GM10847 (cell line): Measurements from ENCODE around the gene GINS2.

ENCODE experiments used
- POLR2A ChIP-seq: IDR thresholded peaks from 2 replicates; pipeline ENCODE4 v1.6.1; 2011; ENCODE audit not compliant: insufficient read length; ENCODE audit errors: extremely low read depth

Gene GINS2

DNA sequence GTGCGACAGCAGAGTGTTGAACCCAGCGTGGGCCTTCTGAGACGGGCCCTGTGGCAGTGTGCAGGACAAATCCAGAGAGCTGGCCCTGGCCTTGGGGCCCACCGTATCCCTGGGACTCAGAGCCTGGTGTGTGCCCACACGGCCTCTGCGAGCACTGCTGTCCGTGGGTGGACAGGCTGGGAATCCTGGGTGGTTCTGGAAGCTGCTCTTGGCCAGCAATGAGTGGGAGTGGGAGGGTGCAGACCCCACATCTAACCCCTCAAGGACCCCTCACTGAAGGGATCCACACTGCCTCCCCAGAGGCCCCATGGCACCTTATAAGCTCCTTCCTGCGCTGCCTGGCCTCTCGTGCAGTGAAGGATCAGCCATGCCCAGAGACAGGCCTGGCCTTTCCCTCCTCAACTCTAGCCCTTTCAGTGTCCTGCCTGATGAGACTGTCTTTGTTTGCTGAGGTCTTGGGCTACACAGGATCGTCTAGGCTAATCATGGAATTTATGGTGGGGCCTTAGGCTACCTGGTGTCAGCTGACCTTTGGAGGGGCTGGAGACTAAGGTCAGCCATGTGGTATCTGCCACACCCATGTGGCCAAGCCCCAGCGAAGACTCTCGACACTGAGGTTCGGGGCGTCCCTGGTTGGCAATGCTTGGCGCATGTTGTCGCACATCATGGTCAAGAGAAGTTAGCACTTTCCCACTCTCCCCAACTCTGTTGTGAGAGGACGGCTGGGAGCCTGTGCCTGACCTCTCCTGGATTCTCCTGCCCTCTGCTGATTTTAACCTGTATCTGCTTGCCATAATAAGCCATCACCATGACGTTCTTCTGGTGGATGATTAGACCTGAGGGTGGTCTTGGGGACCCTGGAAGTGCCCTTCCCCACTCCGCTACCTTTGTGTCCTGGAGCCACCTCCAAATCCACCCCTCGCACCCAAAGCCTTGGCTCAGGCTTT lies 16.4 kb upstream of the GINS2 start:
- TF ChIP-seq POLR2A, result no peak

DNA sequence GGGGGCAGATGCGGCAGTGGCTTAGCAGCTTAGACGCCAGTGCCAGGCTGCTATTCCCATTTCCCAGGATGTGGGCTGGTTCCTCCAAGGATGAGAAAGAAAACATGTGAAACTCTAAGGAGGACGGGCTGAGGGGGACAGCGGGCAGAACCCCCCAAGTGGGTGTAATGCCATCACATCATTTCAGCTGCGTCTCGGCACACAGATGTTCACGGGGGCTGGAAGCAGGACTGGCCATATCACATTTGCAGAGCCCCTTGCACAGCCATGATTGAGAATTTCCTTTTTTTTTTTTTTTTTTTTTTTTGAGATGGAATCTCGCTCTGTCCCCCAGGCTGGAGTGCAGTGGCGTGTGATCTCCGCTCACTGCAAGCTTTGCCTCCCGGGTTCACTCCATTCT lies 15.3 kb upstream of the GINS2 start:
- no peak for TF ChIP-seq POLR2A

DNA sequence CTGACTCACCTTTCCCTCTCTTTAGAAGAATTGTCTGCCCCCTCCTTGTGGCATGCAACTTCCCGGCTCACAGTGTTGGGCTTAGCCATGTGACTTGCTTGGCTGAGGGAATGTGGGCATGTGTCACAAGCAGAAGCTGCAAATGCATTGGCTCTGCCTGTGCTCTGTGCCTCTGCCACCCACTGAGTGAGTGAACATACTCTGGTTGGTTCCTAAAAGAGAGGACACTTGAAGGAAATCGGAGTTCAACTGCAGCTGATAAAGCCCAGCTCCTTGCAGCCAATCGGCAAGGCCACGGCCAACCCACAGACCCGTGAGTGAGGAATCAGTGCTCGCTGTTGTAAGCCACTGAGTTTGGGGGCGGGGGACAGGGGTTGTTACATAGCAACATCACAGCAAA lies 10.9 kb upstream of the GINS2 start:
- TF ChIP-seq POLR2A, result no peak

DNA sequence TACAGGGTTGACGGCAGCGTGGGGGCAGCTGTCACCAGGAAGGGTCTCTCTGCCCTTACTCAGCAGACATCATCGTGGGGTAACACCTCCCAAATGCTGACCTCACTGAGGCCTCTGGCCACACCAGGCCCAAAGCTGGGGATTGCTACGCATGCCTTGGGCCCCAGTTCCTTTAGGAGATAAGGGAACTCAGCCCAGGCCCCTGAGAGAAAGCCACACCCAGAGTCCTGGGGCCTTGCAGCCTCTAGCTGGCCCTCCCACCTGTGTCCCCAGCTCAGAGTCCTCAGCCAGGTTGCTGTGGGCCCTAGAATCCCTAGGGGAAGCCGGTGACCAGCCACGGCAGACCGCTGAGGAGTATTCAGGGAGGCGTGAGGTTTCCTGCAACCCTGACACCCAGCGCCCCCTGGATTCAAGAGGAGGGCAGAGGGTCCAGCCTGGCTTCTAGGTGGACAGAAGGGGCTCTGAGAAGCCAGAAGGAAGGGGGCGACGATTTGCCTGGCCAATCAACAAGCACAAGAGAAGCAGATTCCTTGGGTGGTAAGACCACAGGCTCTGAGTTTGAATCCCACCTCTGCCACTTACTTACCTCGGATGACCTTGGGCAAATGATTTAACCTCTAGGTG lies 10.3 kb upstream of the GINS2 start:
- TF ChIP-seq POLR2A, result no peak

DNA sequence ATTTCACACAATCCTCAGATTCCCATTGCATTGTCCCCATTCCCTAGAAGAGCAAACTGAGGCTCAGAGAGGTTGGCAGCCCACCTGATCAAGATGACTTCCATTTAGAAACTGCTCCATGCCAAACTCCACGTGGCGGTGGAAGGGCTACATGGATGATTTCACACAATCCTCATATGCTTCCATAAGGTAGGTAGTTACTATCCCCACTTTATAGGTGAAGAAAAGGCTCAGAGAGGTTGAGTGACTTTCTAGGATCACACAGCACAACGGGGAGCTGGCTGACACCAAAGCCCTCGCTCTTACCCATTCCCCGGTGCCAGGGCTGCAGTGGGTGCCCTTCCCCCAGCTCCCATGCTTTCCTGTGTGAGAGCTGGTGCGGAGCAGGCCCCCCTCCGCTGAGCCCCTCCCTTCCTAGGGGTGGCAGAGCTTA lies 9.7 kb upstream of the GINS2 start:
- TF ChIP-seq POLR2A, result no peak

DNA sequence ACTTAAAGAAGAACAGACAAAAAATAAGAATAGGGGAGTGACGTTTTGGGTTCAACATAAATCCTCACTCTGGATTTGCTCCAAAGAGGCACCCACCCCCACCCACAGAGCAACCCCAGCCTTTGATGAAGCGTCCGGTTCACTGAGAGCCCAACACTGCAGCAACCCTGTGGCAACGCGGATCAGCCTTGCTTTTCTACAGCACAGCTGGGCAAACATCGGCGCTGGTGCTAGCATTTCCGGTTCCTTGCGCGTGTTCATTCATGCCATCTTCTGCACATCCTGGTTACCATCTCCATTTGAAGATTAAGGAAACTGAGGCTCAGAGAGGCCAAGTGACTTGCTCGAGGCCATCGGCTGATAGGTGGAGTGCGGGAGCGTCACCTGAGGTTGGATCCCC lies 8.7 kb upstream of the GINS2 start:
- TF ChIP-seq POLR2A, result no peak

DNA sequence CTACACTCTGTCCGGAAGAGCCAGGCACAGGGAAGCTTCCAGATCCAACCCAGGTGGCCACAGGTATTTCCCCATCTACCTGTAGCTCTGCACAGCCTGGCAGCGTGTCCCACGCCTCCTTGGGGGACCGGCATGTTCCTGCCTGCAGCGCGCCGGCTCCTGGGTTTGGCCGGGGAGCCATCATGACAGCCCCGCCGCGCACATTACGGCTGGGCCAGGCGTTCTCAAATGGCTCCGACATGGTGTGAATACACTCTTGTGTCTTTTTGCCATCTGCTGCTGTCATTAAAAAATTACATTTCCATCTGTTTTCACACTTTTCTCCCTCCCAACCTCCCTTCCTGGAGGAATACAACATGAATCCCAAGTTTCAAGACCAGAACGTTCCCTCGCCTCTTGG lies 8.0 kb upstream of the GINS2 start:
- no peak for TF ChIP-seq POLR2A

DNA sequence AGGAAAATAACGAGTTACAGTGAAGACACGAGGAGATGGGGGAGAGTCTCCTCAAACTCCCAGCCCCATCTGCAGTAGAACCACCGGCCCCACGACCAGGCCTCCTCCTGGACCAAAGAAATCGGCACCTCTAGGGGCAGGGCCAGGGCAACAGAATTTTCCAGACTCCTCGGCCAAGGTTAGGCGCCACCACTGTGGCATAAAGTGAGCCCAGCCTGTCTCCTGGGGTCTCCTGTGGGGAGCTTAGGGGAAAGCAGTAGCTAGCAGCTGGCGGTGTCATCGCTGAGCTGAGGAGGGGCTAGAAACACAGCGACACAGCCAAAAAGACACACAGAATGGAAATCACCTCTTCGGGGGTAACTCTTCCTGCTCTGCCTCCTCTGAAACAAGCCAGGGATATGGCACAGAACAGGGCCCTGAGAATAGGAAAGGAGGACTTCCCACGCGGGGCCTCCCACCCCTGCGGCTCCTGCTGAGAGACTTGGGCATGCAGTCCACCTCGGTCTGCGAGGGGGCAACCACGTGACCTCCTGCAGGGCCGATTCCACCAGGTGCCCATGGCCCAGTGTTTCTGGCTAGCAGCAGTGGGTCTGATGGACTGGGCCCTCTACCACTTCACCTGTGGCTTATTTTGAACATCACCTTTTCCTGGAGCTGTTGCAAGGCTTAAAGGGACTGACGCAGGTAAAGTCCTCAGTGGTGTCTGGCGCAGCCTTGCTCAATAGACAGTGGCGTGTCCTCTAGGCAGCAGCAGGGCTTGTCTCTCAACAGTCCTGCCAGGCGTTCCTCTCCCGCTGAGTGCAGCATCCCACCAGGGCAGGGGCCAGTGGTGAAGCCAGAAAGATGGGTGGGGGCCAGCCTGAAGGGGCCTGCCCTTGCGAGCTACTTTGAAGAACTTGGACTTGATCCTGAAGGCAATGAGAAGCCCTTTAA lies 6.7 kb upstream of the GINS2 start:
- TF ChIP-seq POLR2A, result no peak

DNA sequence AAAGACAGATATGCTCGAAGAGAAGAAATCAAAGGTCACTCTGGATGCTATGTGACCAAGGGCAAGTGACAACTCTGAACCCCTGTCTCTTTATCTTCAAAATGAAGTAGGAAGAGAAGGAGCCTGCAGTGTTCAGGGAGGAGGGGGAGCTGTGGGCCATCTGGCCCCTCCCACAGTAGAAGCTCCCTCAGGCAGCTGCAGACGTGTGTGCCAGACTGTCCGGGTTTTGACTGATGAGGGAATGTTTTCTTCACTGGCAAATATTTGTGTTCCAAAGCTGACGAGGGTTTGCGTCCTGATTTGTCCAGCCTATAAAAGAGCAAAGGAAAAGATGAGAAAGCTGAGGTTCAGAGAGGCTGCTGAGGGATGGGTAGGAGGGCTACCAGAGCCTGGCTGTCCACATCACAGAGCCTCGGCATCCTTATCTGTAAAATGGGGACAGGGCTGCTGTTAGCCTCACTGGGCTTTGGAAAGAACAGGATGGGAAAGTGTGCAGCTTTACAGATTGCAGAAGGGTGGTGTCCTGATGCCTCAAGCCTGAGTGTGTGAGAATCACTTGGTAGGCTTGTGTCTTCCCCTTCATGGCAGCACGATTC lies 1.8 kb upstream of the GINS2 start:
- TF ChIP-seq POLR2A, result no peak

DNA sequence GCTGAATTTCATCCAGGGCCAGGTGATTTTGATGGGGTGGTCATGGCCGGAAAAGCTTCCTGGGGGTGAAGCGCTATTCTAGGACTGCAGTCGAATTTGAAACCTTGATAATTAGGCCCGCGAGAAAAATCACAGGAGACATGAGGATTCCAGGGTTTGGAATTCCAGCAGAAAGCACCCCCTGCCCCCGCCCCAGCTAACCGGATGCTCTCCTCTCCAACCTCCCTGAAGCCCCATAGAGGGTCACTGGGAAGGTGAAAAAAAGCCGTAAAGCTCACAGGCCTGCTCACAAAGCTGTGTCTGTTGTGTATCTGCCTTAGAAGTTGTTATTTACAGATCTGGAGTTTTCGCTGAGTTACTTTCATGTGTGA lies 1.2 kb upstream of the GINS2 start:
- no peak for TF ChIP-seq POLR2A

DNA sequence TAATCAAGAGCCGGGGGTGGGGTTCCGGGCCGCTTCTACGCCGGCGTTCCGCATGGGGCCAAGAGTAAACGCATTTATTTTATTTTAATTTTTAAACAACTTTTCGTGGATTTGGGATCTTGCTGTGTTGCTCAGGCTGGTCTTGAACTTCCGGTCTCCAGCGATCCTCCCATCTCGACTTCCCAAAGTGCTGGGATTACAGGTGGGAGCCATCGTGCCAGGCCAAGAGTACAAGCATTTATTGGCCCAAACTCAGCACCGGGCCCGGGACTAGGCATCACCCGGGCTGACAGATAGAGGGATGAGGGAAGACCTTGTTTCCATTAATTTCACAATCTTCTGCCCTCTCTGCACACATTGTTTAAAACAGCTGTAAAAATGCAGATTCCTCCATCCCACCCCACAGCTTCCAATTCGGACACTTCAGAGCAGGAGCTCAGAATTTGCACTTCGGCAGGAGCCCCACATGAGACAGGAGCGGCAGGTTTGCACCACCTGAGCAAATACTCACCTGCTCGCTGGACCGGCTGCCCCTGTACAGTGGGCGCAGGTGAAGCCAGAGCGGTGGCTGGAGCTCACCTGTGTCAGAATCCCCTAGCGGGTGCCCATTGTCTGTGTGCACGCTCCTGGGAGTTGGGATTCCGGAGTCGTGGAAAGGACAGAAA lies 663 bp upstream of the GINS2 start:
- TF ChIP-seq POLR2A, result no peak

DNA sequence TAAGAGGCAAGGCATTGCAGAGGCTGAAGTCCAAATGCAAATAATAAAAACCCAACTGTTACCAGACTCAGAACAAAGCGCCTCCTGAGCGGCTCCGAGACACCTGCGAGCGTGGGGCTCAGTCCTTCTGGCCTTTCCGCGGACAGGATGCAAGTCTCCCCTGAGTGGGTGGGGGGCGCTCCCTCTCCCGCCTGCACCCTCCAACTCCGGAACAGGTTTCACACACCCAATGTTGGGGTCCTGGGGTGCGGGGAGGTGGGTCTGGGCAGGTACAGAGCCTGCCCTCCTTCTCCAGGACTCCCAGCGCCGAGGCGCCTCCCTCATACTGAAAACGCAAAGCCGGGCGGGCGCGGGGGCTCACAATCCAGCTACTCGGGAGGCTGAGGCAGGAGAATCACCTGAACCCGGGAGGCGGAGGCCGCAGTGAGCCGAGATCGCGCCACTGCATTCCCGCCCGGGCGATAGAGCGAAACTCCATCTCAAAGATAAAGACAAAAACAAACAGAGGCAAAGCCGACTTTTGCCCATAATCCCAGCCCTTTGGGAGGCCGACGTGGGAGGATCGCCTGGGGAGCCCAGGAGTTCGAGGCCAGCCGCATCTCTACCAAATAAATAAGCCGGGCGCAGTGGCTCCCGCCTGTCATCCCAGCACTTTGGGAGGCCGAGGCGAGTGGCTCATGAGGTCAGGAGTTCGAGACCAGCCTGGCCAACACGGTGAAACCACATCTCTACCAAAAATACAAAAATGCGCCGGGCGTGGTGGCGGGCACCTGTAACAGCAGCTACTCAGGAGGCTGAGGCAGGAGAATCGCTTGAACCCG lies 893 bp downstream of the GINS2 start:
- TF ChIP-seq POLR2A, result no peak

DNA sequence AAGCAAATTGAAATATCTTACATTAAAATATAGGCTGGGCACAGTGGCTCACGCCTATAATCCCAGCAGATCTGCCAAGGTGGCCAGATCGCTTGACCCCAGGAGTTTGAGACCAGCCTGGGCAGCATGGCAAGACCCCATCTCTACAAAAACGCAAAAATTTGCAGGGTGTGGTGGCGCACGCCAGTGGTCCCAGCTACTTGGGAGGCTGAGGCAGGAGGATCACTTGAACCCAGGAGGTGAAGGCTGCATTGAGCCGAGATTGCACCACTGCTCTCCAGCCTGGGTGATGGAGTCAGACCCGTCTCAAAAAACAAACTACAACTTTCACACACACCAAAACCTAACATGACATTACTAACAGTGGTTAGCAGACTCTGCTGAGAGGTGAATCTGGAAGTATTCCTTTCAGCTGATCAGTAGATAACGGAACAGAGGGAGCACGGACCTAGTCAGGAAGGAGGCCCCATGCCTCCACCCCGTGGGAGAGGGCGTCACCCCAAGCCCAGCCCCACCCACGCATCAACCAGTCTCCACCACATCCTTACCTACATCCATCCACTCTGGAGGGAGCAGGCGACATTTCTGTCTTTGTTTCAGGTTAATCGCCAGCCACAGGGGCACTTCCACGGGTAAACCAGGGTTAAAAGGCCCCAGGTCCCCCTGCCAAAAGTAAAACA lies 1.7 kb downstream of the GINS2 start:
- no peak for TF ChIP-seq POLR2A
